ENCODE measurements around the gene ARHGEF19. TPM values are rescaled to one million over a fixed set of nuclear protein-coding genes. Genes with fewer than 3 reads are reported as not detected.
A peak's percentile ranks its signal among the peaks of the same experiment; 100 is the strongest.

The ARHGEF19 gene
- total RNA-seq, 2 donors from 2014 or later: 14.8 to 17.5 TPM

- Mint-ChIP-seq H3K27ac (no peak overlapping the region), H3K4me1 (no peaks in the 10 kb centered on the region), H3K36me3 (ENCODE audit: low read depth) (peaks cover 40% of the 10 kb centered on the region), H3K4me3 (no peak overlapping the region), H3K9me3 (no peaks in the 10 kb centered on the region), H3K27me3 (ENCODE audit: insufficient read depth) (no peaks in the 10 kb centered on the region)
- Histone ChIP-seq H3K4me1 (ENCODE audit: control insufficient read depth, insufficient read depth, low read length) (no peaks in the 10 kb centered on the region), H3K27me3 (ENCODE audit: control insufficient read depth, insufficient read depth, low read length, poor library complexity, severe bottlenecking) (no peaks in the 10 kb centered on the region), H3K27ac (ENCODE audit: low read depth, low read length) (no peak overlapping the region), H3K36me3 (ENCODE audit: control insufficient read depth, insufficient read depth, low read length) (peaks cover 78% of the 10 kb centered on the region), H3K4me3 (ENCODE audit: low read length) (no peak overlapping the region), H3K9me3 (ENCODE audit: control insufficient read depth, low read length) (no peaks in the 10 kb centered on the region), H3K9ac (ENCODE audit: extremely low read depth, low read length, poor library complexity, severe bottlenecking) (no peak overlapping the region)
- TF ChIP-seq CTCF (conservative IDR thresholded peaks at IDR 0.05): no peak
- 92 to 99% methylated on average over 9 to 10 of the region's 10 CpGs for whole genome bisulfite sequencing, 2 experiments (ENCODE audit: insufficient coverage in 1 of 2, insufficient read length in 1 of 2)
- DNase-seq: no peak
Measured at GRCh38 chr1:16251381-16251780, 38.9 kb upstream of the ARHGEF19 start.

GRCh38 chr1:16250524-16251251 lies 38.2 kb upstream of the ARHGEF19 start:
- no peaks in the 10 kb centered on the region for H3K27me3 ChIP-seq (ENCODE audit: control insufficient read depth, insufficient read depth, low read length, poor library complexity, severe bottlenecking)
- Mint-ChIP-seq H3K27ac (no peak overlapping the region), H3K9me3 (no peaks in the 10 kb centered on the region), H3K36me3 (ENCODE audit: low read depth) (peaks cover 36% of the 10 kb centered on the region), H3K4me3 (no peak overlapping the region), H3K4me1 (no peaks in the 10 kb centered on the region), H3K27me3 (ENCODE audit: insufficient read depth) (no peaks in the 10 kb centered on the region)
- H3K9ac ChIP-seq (ENCODE audit: extremely low read depth, low read length, poor library complexity, severe bottlenecking): no peak overlapping the region
- no peaks in the 10 kb centered on the region for H3K4me1 ChIP-seq (ENCODE audit: control insufficient read depth, insufficient read depth, low read length)
- no peak overlapping the region for H3K27ac ChIP-seq (ENCODE audit: low read depth, low read length)
- H3K36me3 ChIP-seq (ENCODE audit: control insufficient read depth, insufficient read depth, low read length): peaks cover 71% of the 10 kb centered on the region
- 95 to 96% methylated on average over 10 to 15 of the region's 15 CpGs for WGBS, 2 experiments (ENCODE audit: insufficient coverage in 1 of 2, insufficient read length in 1 of 2)
- DNase-seq: no peak
- TF ChIP-seq CTCF (conservative IDR thresholded peaks at IDR 0.05): no peak
- no peaks in the 10 kb centered on the region for H3K9me3 ChIP-seq (ENCODE audit: control insufficient read depth, low read length)
- H3K4me3 ChIP-seq (ENCODE audit: low read length): no peak overlapping the region

- Mint-ChIP-seq H3K36me3 (ENCODE audit: low read depth) (peaks cover 30% of the 10 kb centered on the region), H3K27ac (no peak overlapping the region)
- H3K4me3 ChIP-seq (ENCODE audit: low read length): no peak overlapping the region
Measured at GRCh38 chr1:16249596-16250241, 37.3 kb upstream of the ARHGEF19 start.

More at GRCh38 chr1:16249596-16250241, 37.3 kb upstream of the ARHGEF19 start:
- peaks cover 64% of the 10 kb centered on the region for H3K36me3 ChIP-seq (ENCODE audit: control insufficient read depth, insufficient read depth, low read length)
- Mint-ChIP-seq H3K4me3 (no peak overlapping the region), H3K27me3 (ENCODE audit: insufficient read depth) (no peaks in the 10 kb centered on the region), H3K9me3 (no peaks in the 10 kb centered on the region), H3K4me1 (no peaks in the 10 kb centered on the region)
- no peaks in the 10 kb centered on the region for H3K4me1 ChIP-seq (ENCODE audit: control insufficient read depth, insufficient read depth, low read length)
- 83 to 94% methylated on average over 1 to 3 of the region's 3 CpGs for WGBS, 2 experiments (ENCODE audit: insufficient coverage in 1 of 2, insufficient read length in 1 of 2)
- H3K9me3 ChIP-seq (ENCODE audit: control insufficient read depth, low read length): no peaks in the 10 kb centered on the region
- TF ChIP-seq CTCF (conservative IDR thresholded peaks at IDR 0.05): peak; percentile 23
- no peak for DNase-seq
- H3K9ac ChIP-seq (ENCODE audit: extremely low read depth, low read length, poor library complexity, severe bottlenecking): no peak overlapping the region
- H3K27me3 ChIP-seq (ENCODE audit: control insufficient read depth, insufficient read depth, low read length, poor library complexity, severe bottlenecking): no peaks in the 10 kb centered on the region
- no peak overlapping the region for H3K27ac ChIP-seq (ENCODE audit: low read depth, low read length)
